GF-D8 (cell line): ENCODE data around the gene THRAP3.
"Not testable (repeated sequence)": the region's sequence is repeated elsewhere in the genome, so short reads cannot be mapped to it uniquely, and the experiment has no call there.

ENCODE experiments used
- DNase-seq: peaks from one replicate; lab custom pipeline; 2025; lab: John Stamatoyannopoulos, UW

THRAP3 gene

GRCh38 chr1:36207339-36207738 is 16.9 kb upstream of the THRAP3 start:
- no peak for DNase-seq

GRCh38 chr1:36208978-36209703 is 15.1 kb upstream of the THRAP3 start:
- DNase-seq = peak; percentile 78

- DNase-seq = no peak
These were observed 12.9 kb upstream of the THRAP3 start for GRCh38 chr1:36211307-36211706.

- DNase-seq = no peak
These were observed 12.4 kb upstream of the THRAP3 start for GRCh38 chr1:36211841-36212240.

- no peak for DNase-seq
These were observed 11.5 kb upstream of the THRAP3 start for GRCh38 chr1:36212782-36213181.

GRCh38 chr1:36217670-36218069 is 6.6 kb upstream of the THRAP3 start:
- no peak for DNase-seq

- DNase-seq = not testable (repeated sequence)
These were observed 2.3 kb upstream of the THRAP3 start for GRCh38 chr1:36221901-36222300.

- no peak for DNase-seq
These were observed 1.5 kb upstream of the THRAP3 start for GRCh38 chr1:36222481-36223380.

GRCh38 chr1:36223381-36223995 is 755 bp upstream of the THRAP3 start:
- DNase-seq = peak; percentile 36

- DNase-seq = peak; percentile 81
These were observed 467 bp downstream of the THRAP3 start for GRCh38 chr1:36224537-36225282.

- DNase-seq = no peak
These were observed 1.1 kb downstream of the THRAP3 start for GRCh38 chr1:36225283-36225899.

- not testable (repeated sequence) for DNase-seq
These were observed 6.0 kb downstream of the THRAP3 start for GRCh38 chr1:36230279-36230678.

- no peak for DNase-seq
These were observed 6.9 kb downstream of the THRAP3 start for GRCh38 chr1:36231191-36231590.

GRCh38 chr1:36232212-36233095 is 8.2 kb downstream of the THRAP3 start:
- DNase-seq = no peak

- no peak for DNase-seq
These were observed 12.1 kb downstream of the THRAP3 start for GRCh38 chr1:36236302-36236701.

GRCh38 chr1:36238433-36238832 is 14.2 kb downstream of the THRAP3 start:
- no peak for DNase-seq

- DNase-seq = no peak
These were observed 15.8 kb downstream of the THRAP3 start for GRCh38 chr1:36239941-36240637.

GRCh38 chr1:36247538-36247937 is 23.3 kb downstream of the THRAP3 start:
- DNase-seq = peak; percentile 60

GRCh38 chr1:36248250-36248894 is 24.1 kb downstream of the THRAP3 start:
- DNase-seq = peak; percentile 65
